SK-N-SH treated with all-trans-retinoic acid at 6 μM for 48 hours (cell line): Measurements from ENCODE around the gene CFI.

Experiments
- ATAC-seq: fragments of 200-7000 bp; cut with Tn5 transposase; 3 replicates; pipeline ENCODE4 v1.9.1; 2020; ENCODE audit warnings: mild to moderate bottlenecking, moderate library complexity
- CSDC2 ChIP-seq: fragments of 250-450 bp; sonication (Bioruptor Pico); IDR thresholded peaks from 2 replicates; pipeline ENCODE4 v1.5.0; 2020; ENCODE audit warnings: mild to moderate bottlenecking, moderate library complexity
- GLIS3 ChIP-seq: fragments of 250-450 bp; sonication (Bioruptor Pico); IDR thresholded peaks from 2 replicates; pipeline ENCODE4 v1.5.0; 2020; ENCODE audit warnings: mild to moderate bottlenecking, moderate library complexity
- ISL1 ChIP-seq: fragments of 250-450 bp; sonication (Bioruptor Pico); IDR thresholded peaks from 2 replicates; pipeline ENCODE4 v2.1.2; 2022; ENCODE audit warnings: mild to moderate bottlenecking, moderate library complexity
- OSR1 ChIP-seq: fragments of 250-450 bp; sonication (Bioruptor Pico); IDR thresholded peaks from 2 replicates; pipeline ENCODE4 v1.8.0; 2022; ENCODE audit warnings: moderate library complexity, mild to moderate bottlenecking, inconsistent platforms
- TCF4 ChIP-seq: fragments of 250-450 bp; sonication (Bioruptor Pico); IDR thresholded peaks from 2 replicates; pipeline ENCODE4 v1.8.0; 2021; ENCODE audit warnings: mild to moderate bottlenecking, moderate library complexity, borderline replicate concordance
- ZC3H10 ChIP-seq: fragments of 250-450 bp; sonication (Bioruptor Pico); IDR thresholded peaks from 2 replicates; pipeline ENCODE4 v1.5.1; 2021; ENCODE audit warnings: mild to moderate bottlenecking, moderate library complexity
- ZFP30 ChIP-seq: fragments of 450-650 bp; formaldehyde crosslinking; IDR thresholded peaks from 2 replicates; pipeline ENCODE4 v1.5.0; 2022; ENCODE audit warnings: mild to moderate bottlenecking, moderate library complexity
- ZNF565 ChIP-seq: fragments of 450-650 bp; formaldehyde crosslinking; conservative IDR thresholded peaks from 2 replicates; pipeline ENCODE4 v1.5.0; 2020; ENCODE audit warnings: low read depth, mild to moderate bottlenecking, moderate library complexity
- ZNF70 ChIP-seq: fragments of 450-650 bp; formaldehyde crosslinking; IDR thresholded peaks from 2 replicates; pipeline ENCODE4 v1.5.0; 2020; ENCODE audit warnings: mild to moderate bottlenecking, moderate library complexity
- ZNF8 ChIP-seq: fragments of 450-650 bp; formaldehyde crosslinking; IDR thresholded peaks from 2 replicates; pipeline ENCODE4 v1.5.0; 2020; ENCODE audit warnings: mild to moderate bottlenecking, moderate library complexity
- TF ChIP-seq, protein P1 (sequence below): fragments of 250-450 bp; sonication (Bioruptor Pico); IDR thresholded peaks from 2 replicates; pipeline ENCODE4 v1.5.1; 2021; ENCODE audit warnings: mild to moderate bottlenecking, moderate library complexity
- TF ChIP-seq, protein P2 (sequence below): fragments of 250-450 bp; sonication (Bioruptor Pico); IDR thresholded peaks from 2 replicates; pipeline ENCODE4 v1.5.1; 2020; ENCODE audit warnings: low read depth, mild to moderate bottlenecking, moderate library complexity
- TF ChIP-seq, protein P3 (sequence below): fragments of 250-450 bp; sonication (Bioruptor Pico); IDR thresholded peaks from 2 replicates; pipeline ENCODE4 v1.5.0; 2020; ENCODE audit warnings: mild to moderate bottlenecking, moderate library complexity
- TF ChIP-seq, protein P4 (sequence below): fragments of 250-450 bp; sonication (Bioruptor Pico); IDR thresholded peaks from 2 replicates; pipeline ENCODE4 v1.8.0; 2020; ENCODE audit warnings: mild to moderate bottlenecking, moderate library complexity, borderline replicate concordance

The CFI gene

DNA sequence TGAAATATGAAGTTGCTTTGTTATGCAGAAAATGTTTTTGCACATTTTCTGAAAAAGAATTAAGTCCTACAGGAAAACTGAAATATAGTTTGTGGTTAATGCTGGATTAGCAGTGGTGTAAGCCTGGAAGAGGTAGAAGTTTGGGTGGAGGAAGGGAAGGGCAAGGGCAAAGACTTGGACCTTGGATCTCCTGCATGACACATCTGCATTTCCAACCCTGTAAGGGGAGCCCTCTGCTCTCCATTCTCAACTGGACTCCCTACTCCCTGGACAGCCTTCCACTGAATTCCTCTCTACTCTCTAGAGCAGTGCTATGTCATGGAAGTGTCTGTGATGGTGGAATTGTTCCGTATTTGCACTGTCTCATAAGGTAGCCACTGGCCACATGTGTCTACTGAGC is 103.1 kb downstream of the CFI start:
- TF ChIP-seq, protein P1, sequence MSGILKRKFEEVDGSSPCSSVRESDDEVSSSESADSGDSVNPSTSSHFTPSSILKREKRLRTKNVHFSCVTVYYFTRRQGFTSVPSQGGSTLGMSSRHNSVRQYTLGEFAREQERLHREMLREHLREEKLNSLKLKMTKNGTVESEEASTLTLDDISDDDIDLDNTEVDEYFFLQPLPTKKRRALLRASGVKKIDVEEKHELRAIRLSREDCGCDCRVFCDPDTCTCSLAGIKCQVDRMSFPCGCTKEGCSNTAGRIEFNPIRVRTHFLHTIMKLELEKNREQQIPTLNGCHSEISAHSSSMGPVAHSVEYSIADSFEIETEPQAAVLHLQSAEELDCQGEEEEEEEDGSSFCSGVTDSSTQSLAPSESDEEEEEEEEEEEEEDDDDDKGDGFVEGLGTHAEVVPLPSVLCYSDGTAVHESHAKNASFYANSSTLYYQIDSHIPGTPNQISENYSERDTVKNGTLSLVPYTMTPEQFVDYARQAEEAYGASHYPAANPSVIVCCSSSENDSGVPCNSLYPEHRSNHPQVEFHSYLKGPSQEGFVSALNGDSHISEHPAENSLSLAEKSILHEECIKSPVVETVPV, result no peak
- TF ChIP-seq, protein P2, sequence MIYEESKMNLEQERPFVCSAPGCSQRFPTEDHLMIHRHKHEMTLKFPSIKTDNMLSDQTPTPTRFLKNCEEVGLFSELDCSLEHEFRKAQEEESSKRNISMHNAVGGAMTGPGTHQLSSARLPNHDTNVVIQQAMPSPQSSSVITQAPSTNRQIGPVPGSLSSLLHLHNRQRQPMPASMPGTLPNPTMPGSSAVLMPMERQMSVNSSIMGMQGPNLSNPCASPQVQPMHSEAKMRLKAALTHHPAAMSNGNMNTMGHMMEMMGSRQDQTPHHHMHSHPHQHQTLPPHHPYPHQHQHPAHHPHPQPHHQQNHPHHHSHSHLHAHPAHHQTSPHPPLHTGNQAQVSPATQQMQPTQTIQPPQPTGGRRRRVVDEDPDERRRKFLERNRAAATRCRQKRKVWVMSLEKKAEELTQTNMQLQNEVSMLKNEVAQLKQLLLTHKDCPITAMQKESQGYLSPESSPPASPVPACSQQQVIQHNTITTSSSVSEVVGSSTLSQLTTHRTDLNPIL (CRISPR knock-in tag), result no peak
- TF ChIP-seq, protein P3, sequence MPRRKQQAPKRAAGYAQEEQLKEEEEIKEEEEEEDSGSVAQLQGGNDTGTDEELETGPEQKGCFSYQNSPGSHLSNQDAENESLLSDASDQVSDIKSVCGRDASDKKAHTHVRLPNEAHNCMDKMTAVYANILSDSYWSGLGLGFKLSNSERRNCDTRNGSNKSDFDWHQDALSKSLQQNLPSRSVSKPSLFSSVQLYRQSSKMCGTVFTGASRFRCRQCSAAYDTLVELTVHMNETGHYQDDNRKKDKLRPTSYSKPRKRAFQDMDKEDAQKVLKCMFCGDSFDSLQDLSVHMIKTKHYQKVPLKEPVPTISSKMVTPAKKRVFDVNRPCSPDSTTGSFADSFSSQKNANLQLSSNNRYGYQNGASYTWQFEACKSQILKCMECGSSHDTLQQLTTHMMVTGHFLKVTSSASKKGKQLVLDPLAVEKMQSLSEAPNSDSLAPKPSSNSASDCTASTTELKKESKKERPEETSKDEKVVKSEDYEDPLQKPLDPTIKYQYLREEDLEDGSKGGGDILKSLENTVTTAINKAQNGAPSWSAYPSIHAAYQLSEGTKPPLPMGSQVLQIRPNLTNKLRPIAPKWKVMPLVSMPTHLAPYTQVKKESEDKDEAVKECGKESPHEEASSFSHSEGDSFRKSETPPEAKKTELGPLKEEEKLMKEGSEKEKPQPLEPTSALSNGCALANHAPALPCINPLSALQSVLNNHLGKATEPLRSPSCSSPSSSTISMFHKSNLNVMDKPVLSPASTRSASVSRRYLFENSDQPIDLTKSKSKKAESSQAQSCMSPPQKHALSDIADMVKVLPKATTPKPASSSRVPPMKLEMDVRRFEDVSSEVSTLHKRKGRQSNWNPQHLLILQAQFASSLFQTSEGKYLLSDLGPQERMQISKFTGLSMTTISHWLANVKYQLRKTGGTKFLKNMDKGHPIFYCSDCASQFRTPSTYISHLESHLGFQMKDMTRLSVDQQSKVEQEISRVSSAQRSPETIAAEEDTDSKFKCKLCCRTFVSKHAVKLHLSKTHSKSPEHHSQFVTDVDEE, result no peak
- no peak for TF ChIP-seq ZNF70 (CRISPR knock-in tag)
- no peak for TF ChIP-seq ZFP30 (CRISPR knock-in tag)
- TF ChIP-seq CSDC2 (CRISPR knock-in tag), result no peak
- no peak for TF ChIP-seq ZNF565
- TF ChIP-seq ZC3H10, result no peak
- no peak for TF ChIP-seq OSR1 (CRISPR knock-in tag)
- no peak for TF ChIP-seq GLIS3 (CRISPR knock-in tag)
- TF ChIP-seq, all 23 proteins: peak for 0
- ATAC-seq, result no peak

DNA sequence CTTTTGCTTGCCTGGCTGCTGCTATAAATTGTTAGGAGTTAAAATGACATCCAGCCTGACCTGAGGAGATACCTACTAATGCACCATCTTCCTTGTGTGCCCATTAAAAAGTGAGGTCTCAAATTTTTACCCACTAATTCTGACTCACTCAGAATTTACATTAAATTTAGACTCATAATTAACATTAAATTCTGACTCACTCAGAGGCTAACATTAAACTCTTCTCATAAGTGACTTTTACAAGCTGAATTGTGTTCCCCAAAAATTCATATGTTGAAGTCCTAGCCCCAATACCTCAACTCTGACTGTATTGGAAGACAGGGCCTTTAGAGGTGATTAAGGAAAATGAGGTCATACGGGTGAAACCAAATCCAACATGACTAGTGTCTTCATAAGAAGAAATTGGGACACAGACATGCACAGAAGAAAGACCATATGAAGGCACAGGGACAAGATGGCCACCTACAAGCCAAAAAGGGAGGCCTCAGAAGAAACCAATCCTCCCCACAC is 110.3 kb downstream of the CFI start:
- no peak for ATAC-seq
- TF ChIP-seq ZNF8 (CRISPR knock-in tag), result no peak
- TF ChIP-seq ISL1 (CRISPR knock-in tag), result no peak
- TF ChIP-seq TCF4 (CRISPR knock-in tag), result no peak
- TF ChIP-seq, protein P4, sequence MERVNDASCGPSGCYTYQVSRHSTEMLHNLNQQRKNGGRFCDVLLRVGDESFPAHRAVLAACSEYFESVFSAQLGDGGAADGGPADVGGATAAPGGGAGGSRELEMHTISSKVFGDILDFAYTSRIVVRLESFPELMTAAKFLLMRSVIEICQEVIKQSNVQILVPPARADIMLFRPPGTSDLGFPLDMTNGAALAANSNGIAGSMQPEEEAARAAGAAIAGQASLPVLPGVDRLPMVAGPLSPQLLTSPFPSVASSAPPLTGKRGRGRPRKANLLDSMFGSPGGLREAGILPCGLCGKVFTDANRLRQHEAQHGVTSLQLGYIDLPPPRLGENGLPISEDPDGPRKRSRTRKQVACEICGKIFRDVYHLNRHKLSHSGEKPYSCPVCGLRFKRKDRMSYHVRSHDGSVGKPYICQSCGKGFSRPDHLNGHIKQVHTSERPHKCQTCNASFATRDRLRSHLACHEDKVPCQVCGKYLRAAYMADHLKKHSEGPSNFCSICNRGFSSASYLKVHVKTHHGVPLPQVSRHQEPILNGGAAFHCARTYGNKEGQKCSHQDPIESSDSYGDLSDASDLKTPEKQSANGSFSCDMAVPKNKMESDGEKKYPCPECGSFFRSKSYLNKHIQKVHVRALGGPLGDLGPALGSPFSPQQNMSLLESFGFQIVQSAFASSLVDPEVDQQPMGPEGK (CRISPR knock-in tag), result no peak
- TF ChIP-seq ZFP30 (CRISPR knock-in tag), result no peak
- TF ChIP-seq, protein P2 (CRISPR knock-in tag), result no peak
- TF ChIP-seq, all 23 proteins: peak for 0
